HepG2 (cell line): ENCODE data around the gene GDPD5. TPM values are rescaled to one million over a fixed set of nuclear protein-coding genes. Genes with fewer than 3 reads are reported as not detected.

Experiments
- ATAC-seq: fragments of 200-7000 bp; cut with Tn5 transposase; 3 replicates; pipeline ENCODE4 v1.9.1; 2020; ENCODE audit warnings: mild to moderate bottlenecking, moderate library complexity
- BruUV-seq: library from RNA; stranded (reverse); fragments of 400-500 nt; replicated peaks from 2 replicates; lab custom pipeline; 2021; lab: Mats Ljungman, UMichigan
- CTCF ChIA-PET: fragments of 300-600 bp; formaldehyde crosslinking; extraction: SDS; loops from one replicate; lab custom pipeline; 2021; ENCODE audit warnings: low total read pairs, inconsistent platforms, low intra/inter-chr PET ratio; lab: Yijun Ruan, JAX
- POLR2A ChIA-PET: fragments of 350-600 bp; sonication (Branson Sonifier 250); formaldehyde crosslinking; loops from one replicate; lab custom pipeline; 2020; ENCODE audit warnings: antibody characterized with exemption, inconsistent platforms; lab: Yijun Ruan, JAX
- DNase-seq: peaks from one replicate; pipeline ENCODE4 v3.0.0-alpha.2; 2015; ENCODE audit warnings: low spot score
- FAIRE-seq: peaks from 3 replicates; lab custom pipeline; 2011; peaks lifted over from hg19 to GRCh38; lab: Jason Lieb, UNC
- H2AFZ ChIP-seq: one replicate; pipeline ENCODE4 v1.6.1; 2011; ENCODE audit warnings: low read length, inconsistent platforms
- H3K27ac ChIP-seq: fragments of 300-600 bp; 3 replicates; pipeline ENCODE4 v1.8.0; 2011; ENCODE audit warnings: mixed run types, mild to moderate bottlenecking, mixed read lengths, low read length, inconsistent platforms; ENCODE audit not compliant: insufficient read depth; ENCODE audit errors: extremely low read length
- H3K27me3 ChIP-seq, 2 experiments: fragments of 200-600 bp in 1 of 2; 2 replicates in 1 of 2; 3 replicates in 1 of 2; pipeline versions ENCODE4 v1.6.0 to v1.8.0; 2011; ENCODE audit warnings: low read length in 2 of 2, mild to moderate bottlenecking in 2 of 2, moderate library complexity in 2 of 2, inconsistent platforms in 1 of 2; ENCODE audit not compliant: insufficient read depth in 2 of 2, control insufficient read depth in 1 of 2
- H3K36me3 ChIP-seq, 2 experiments: fragments of 200-600 bp in 1 of 2; replicated peaks in 1 of 2; 2 replicates in 1 of 2; 3 replicates in 1 of 2; pipeline versions ENCODE4 v1.5.1 to v1.8.0; 2011; ENCODE audit warnings: low read length in 2 of 2, inconsistent platforms in 1 of 2; ENCODE audit not compliant: insufficient read depth in 2 of 2, control insufficient read depth in 1 of 2
- H3K4me1 ChIP-seq: 2 replicates; pipeline ENCODE4 v1.5.1; 2012; ENCODE audit warnings: low read length, inconsistent platforms; ENCODE audit not compliant: insufficient read depth
- H3K4me2 ChIP-seq: 2 replicates; pipeline ENCODE4 v1.6.0; 2011; ENCODE audit warnings: low read depth, low read length, inconsistent platforms
- H3K4me3 ChIP-seq, 3 experiments: fragments of 200-600 bp in 1 of 3; sonication (generic), shearing (Covaris generic) in 1 of 3; replicated peaks in 1 of 3; 2 replicates each; pipeline ENCODE4 v1.5.1; 2011 to 2016; ENCODE audit warnings: low read length in 3 of 3, inconsistent platforms in 2 of 3, low read depth in 2 of 3, mild to moderate bottlenecking in 2 of 3, control low read depth in 1 of 3, mixed read lengths in 1 of 3; ENCODE audit not compliant: insufficient read depth in 1 of 3
- H3K79me2 ChIP-seq: one replicate; pipeline ENCODE4 v1.6.1; 2011; ENCODE audit warnings: low read length, inconsistent platforms; ENCODE audit not compliant: insufficient read depth
- H3K9ac ChIP-seq: 2 replicates; pipeline ENCODE4 v1.6.0; 2011; ENCODE audit warnings: mild to moderate bottlenecking, low read depth, low read length, inconsistent platforms; ENCODE audit not compliant: insufficient read depth
- H3K9me3 ChIP-seq: 2 replicates; pipeline ENCODE4 v1.5.1; 2012; ENCODE audit warnings: mild to moderate bottlenecking, low read length
- H4K20me1 ChIP-seq: 2 replicates; pipeline ENCODE4 v1.6.0; 2011; ENCODE audit warnings: inconsistent platforms, mild to moderate bottlenecking, low read length, moderate library complexity; ENCODE audit not compliant: insufficient read depth
- DNMT1 ChIP-seq: sonication (generic); formaldehyde crosslinking; IDR thresholded peaks from 2 replicates; pipeline ENCODE4 v1.5.1; 2020; ENCODE audit warnings: mild to moderate bottlenecking, missing genetic modification reagents
- ESRRA ChIP-seq: sonication (generic); formaldehyde crosslinking; IDR thresholded peaks from 2 replicates; pipeline ENCODE4 v1.5.1; 2020; ENCODE audit warnings: mild to moderate bottlenecking, low read depth, missing genetic modification reagents
- HOMEZ ChIP-seq: IDR thresholded peaks from 2 replicates; pipeline ENCODE4 v1.6.1; 2016; ENCODE audit warnings: low read depth
- REXO4 ChIP-seq: sonication (generic); formaldehyde crosslinking; IDR thresholded peaks from 2 replicates; pipeline ENCODE4 v1.8.0; 2022; ENCODE audit warnings: missing genetic modification reagents, mild to moderate bottlenecking, borderline replicate concordance
- STAG1 ChIP-seq: sonication (generic); formaldehyde crosslinking; IDR thresholded peaks from 2 replicates; pipeline ENCODE4 v1.4.0; 2020; ENCODE audit warnings: missing genetic modification reagents
- ZBTB33 ChIP-seq: sonication (generic); formaldehyde crosslinking; IDR thresholded peaks from 2 replicates; pipeline ENCODE4 v1.4.0; 2020; ENCODE audit warnings: missing genetic modification reagents
- ZNF337 ChIP-seq: sonication (generic); formaldehyde crosslinking; IDR thresholded peaks from 2 replicates; pipeline ENCODE4 v1.5.1; 2020; ENCODE audit warnings: missing genetic modification reagents, low read depth, mild to moderate bottlenecking, borderline replicate concordance
- ZNF564 ChIP-seq: sonication (generic); formaldehyde crosslinking; IDR thresholded peaks from 2 replicates; pipeline ENCODE4 v1.8.1; 2023; ENCODE audit warnings: mild to moderate bottlenecking, missing genetic modification reagents
- ZNF574 ChIP-seq: sonication (generic); formaldehyde crosslinking; IDR thresholded peaks from 2 replicates; pipeline ENCODE4 v1.4.0; 2020; ENCODE audit warnings: missing genetic modification reagents
- ZNF687 ChIP-seq: sonication (generic); formaldehyde crosslinking; IDR thresholded peaks from 2 replicates; pipeline ENCODE4 v1.5.1; 2020; ENCODE audit warnings: mild to moderate bottlenecking, missing genetic modification reagents, moderate library complexity
- ZNF768 ChIP-seq: sonication (generic); formaldehyde crosslinking; IDR thresholded peaks from 2 replicates; pipeline ENCODE4 v1.4.0; 2020; ENCODE audit warnings: missing genetic modification reagents
- WGBS: methylation state at CpG from one replicate; pipeline ENCODE4 v1.1.6; 2017; ENCODE audit warnings: low lambda C conversion rate; 5-methylcytosine and 5-hydroxymethylcytosine counted together
- in situ Hi-C: cut with HindIII; loops from 2 replicates; pipeline ENCODE4 v1.10.0; 2017; ENCODE audit warnings: low pct_unique_long_range_greater_than_20kb; ENCODE audit not compliant: extremely low pct_ligation_motif_present
- intact Hi-C: fragments of 100-400 bp; cut with micrococcal nuclease; formaldehyde crosslinking; loops from one replicate; pipeline ENCODE4 v1.10.0; 2022; ENCODE audit not compliant: unreplicated experiment
- polyA plus RNA-seq, 8 experiments: library from polyadenylated mRNA; depleted of rRNA in 3 of 8; stranded (reverse) in 7 of 8; unstranded in 1 of 8; fragments of >200 nt; fragmentation: Illumina TruSeq in 4 of 8; extraction: Trizol in 4 of 8; gene quantifications; 2 replicates each; pipeline versions ENCODE4 v1.2.1 to v1.2.3, GENCODE V29; 2011 to 2016; ENCODE audit warnings: low read depth in 4 of 8, missing spikeins in 1 of 8, mixed read lengths in 1 of 8; ENCODE audit not compliant: insufficient read depth in 1 of 8
- total RNA-seq, 5 experiments: library from RNA; depleted of rRNA; stranded (reverse); fragments of >200 nt; fragmentation: Illumina TruSeq; extraction: Trizol; gene quantifications; 2 replicates each; pipeline ENCODE4 v1.2.3, GENCODE V29; 2016; ENCODE audit warnings: low read depth in 1 of 5

Gene GDPD5
- total and polyA plus RNA-seq, 2 of the 13 experiments (the other 11 are each of a cell fraction or from before 2014, with no cell fraction given), result 55.0 to 67.5 TPM

GRCh38 chr11:75425422-75425821 is 100.3 kb downstream of the GDPD5 start:
- Histone ChIP-seq H3K79me2 (no peaks in the 10 kb centered on the region), H3K9ac (no peak overlapping the region), H3K27ac (no peak overlapping the region), H3K27me3 (peaks cover under 1 to 9% of the 10 kb centered on the region in 2 experiments; a peak in 2 of 5 replicates), H3K4me2 (no peak overlapping the region), H3K9me3 (no peaks in the 10 kb centered on the region), H3K36me3 (no peaks in the 10 kb centered on the region), H3K4me3 (no peak overlapping the region), H3K4me1 (peaks cover 52% of the 10 kb centered on the region), H2AFZ (no peak overlapping the region), H4K20me1 (peaks cover 10% of the 10 kb centered on the region)
- intact Hi-C loops, result no loop called here
- peak; percentile 8 for FAIRE-seq
- in situ Hi-C loops, result no loop called here
- ChIA-PET POLR2A (interaction anchor here (1.2 to 1.6 kb wide), 2 partner anchors 17 to 25 kb away, joined by 3 to 5 read pairs; no protein-coding TSS in a partner anchor), CTCF (interaction anchor here (0.8 kb wide), 1 partner anchor 37 kb away, joined by 4 read pairs; no protein-coding TSS in a partner anchor)
- BruUV-seq, result no TSS peak
- ATAC-seq, result no peak
- WGBS, result 91% methylated on average over 25 of the region's 29 CpGs
- no peak for DNase-seq
- TF ChIP-seq ZNF574 (CRISPR knock-in tag) (0 out of 2 replicates have a peak, but pooled peaks have one; percentile 16), ZNF337 (CRISPR knock-in tag) (no peak), ZBTB33 (CRISPR knock-in tag) (peak; percentile 18; the same call in 1 of the 2 replicates), ZNF564 (CRISPR knock-in tag) (no peak), ZNF768 (CRISPR knock-in tag) (peak; percentile 38; the same call in 1 of the 2 replicates), HOMEZ (CRISPR knock-in tag) (no peak), STAG1 (CRISPR knock-in tag) (peak; percentile 34), ESRRA (CRISPR knock-in tag) (no peak), DNMT1 (CRISPR knock-in tag) (no peak), ZNF687 (CRISPR knock-in tag) (peak; percentile 22; the same call in 1 of the 2 replicates), REXO4 (no peak)
